T-cell (primary cell): ENCODE measurements around the gene PTPRR. TPM values are rescaled to one million over a fixed set of nuclear protein-coding genes. Genes with fewer than 3 reads are reported as not detected.

Experiments
- ATAC-seq, 4 experiments: fragments of 200-7000 bp in 3 of 4; fragments of 150-1000 bp in 1 of 4; cut with Tn5 transposase; replicated peaks in 1 of 4; 1 replicate in 3 of 4; 2 replicates in 1 of 4; pipeline ENCODE4 v1.10.0; 2021; ENCODE audit warnings: moderate library complexity in 3 of 4, mild to moderate bottlenecking in 2 of 4, moderate number of reproducible peaks in 1 of 4
- CTCF ChIA-PET, 2 donors: fragments of 300-600 bp; sonication (Branson Sonifier 250); formaldehyde crosslinking; loops; one replicate each; lab custom pipeline; 2022; ENCODE audit warnings: antibody characterized with exemption in 2 of 2; lab: Charles Lee
- POLR2A ChIA-PET, 2 donors: fragments of 300-600 bp; sonication (Branson Sonifier 250); formaldehyde crosslinking; loops; one replicate each; lab custom pipeline; 2022; ENCODE audit warnings: antibody characterized with exemption in 2 of 2; lab: Charles Lee
- DNase-seq, 35 experiments: peaks; one replicate each; pipeline versions ENCODE4 v3.0.0 to v3.0.0-alpha.2; 2013 to 2023
- H3K27ac ChIP-seq: one replicate; pipeline ENCODE4 v1.5.1; 2013; ENCODE audit warnings: low read length
- H3K27me3 ChIP-seq, 2 experiments: replicated peaks in 1 of 2; 1 replicate in 1 of 2; 2 replicates in 1 of 2; pipeline versions ENCODE4 v1.6.1 to v1.7.0; 2013; ENCODE audit warnings: low read length in 1 of 2, mixed read lengths in 1 of 2; ENCODE audit not compliant: control insufficient read depth in 2 of 2, insufficient read depth in 2 of 2; ENCODE audit errors: extremely low read depth in 1 of 2
- H3K36me3 ChIP-seq, 2 donors: 1 replicate in 1 of 2; 2 replicates in 1 of 2; pipeline versions ENCODE4 v1.6.1 to v1.7.0; 2013; ENCODE audit warnings: low read length in 1 of 2; ENCODE audit not compliant: control insufficient read depth in 2 of 2, insufficient read depth in 1 of 2; ENCODE audit errors: extremely low read depth in 1 of 2
- H3K4me1 ChIP-seq, 2 experiments: 1 replicate in 1 of 2; 2 replicates in 1 of 2; pipeline versions ENCODE4 v1.6.1 to v1.7.0; 2013; ENCODE audit warnings: low read length in 2 of 2, mixed read lengths in 1 of 2; ENCODE audit not compliant: insufficient read depth in 2 of 2, control insufficient read depth in 1 of 2; ENCODE audit errors: extremely low read depth in 1 of 2
- H3K4me3 ChIP-seq, 2 donors: 1 replicate in 1 of 2; 2 replicates in 1 of 2; pipeline versions ENCODE4 v1.5.1 to v1.7.0; 2013; ENCODE audit warnings: mild to moderate bottlenecking in 2 of 2, low read length in 1 of 2, moderate library complexity in 1 of 2; ENCODE audit not compliant: control insufficient read depth in 1 of 2; ENCODE audit errors: extremely low read depth in 1 of 2
- H3K9me3 ChIP-seq: 2 replicates; pipeline ENCODE4 v1.7.0; 2013
- H3K27ac Mint-ChIP-seq, 2 donors: one replicate each; pipeline ENCODE4 v1.8.0; 2020 to 2021; ENCODE audit warnings: mild to moderate bottlenecking in 2 of 2, mixed read lengths in 2 of 2
- H3K27me3 Mint-ChIP-seq, 2 donors: one replicate each; pipeline ENCODE4 v1.8.0; 2021 to 2022; ENCODE audit warnings: mixed read lengths in 2 of 2
- H3K36me3 Mint-ChIP-seq: one replicate; pipeline ENCODE4 v1.8.0; 2021; ENCODE audit warnings: mixed read lengths
- H3K4me1 Mint-ChIP-seq, 3 donors: one replicate each; pipeline ENCODE4 v1.8.0; 2020 to 2022; ENCODE audit warnings: mixed read lengths in 3 of 3, mild to moderate bottlenecking in 1 of 3
- H3K4me3 Mint-ChIP-seq, 3 donors: one replicate each; pipeline ENCODE4 v1.8.0; 2020 to 2022; ENCODE audit warnings: mild to moderate bottlenecking in 3 of 3, mixed read lengths in 3 of 3, moderate library complexity in 3 of 3
- H3K9me3 Mint-ChIP-seq, 3 donors: one replicate each; pipeline ENCODE4 v1.8.0; 2020 to 2022; ENCODE audit warnings: mixed read lengths in 3 of 3
- WGBS: methylation state at CpG from one replicate; pipeline ENCODE4 v1.1.5; 2013; ENCODE audit warnings: missing lambda C conversion rate; ENCODE audit not compliant: insufficient coverage; 5-methylcytosine and 5-hydroxymethylcytosine counted together
- total RNA-seq, 35 experiments: library from RNA in 6 of 35; stranded (reverse) in 6 of 35; fragments of 120-200 nt in 1 of 35; gene quantifications; one replicate each; pipeline versions ENCODE4 v1.2.1 to v1.2.4 and lab custom pipeline; 2013 to 2026

The PTPRR gene
- total RNA-seq, 5 donors from 2014 or later (not counting 1 experiment from before 2014, with no cell fraction given): not detected

GRCh38 chr12:70692681-70693288 lies 227.8 kb downstream of the PTPRR start:
- Mint-ChIP-seq H3K27ac (no peak overlapping the region), H3K36me3 (no peaks in the 10 kb centered on the region), H3K27me3 (peaks cover 0 to 10% of the 10 kb centered on the region in 2 donors), H3K4me3 (no peak overlapping the region), H3K4me1 (no peaks in the 10 kb centered on the region), H3K9me3 (no peaks in the 10 kb centered on the region)
- Histone ChIP-seq H3K36me3 (no peaks in the 10 kb centered on the region), H3K27ac (no peak overlapping the region), H3K9me3 (no peaks in the 10 kb centered on the region), H3K4me3 (no peak overlapping the region), H3K27me3 (no peaks in the 10 kb centered on the region), H3K4me1 (no peaks in the 10 kb centered on the region)
- CTCF ChIA-PET: interaction anchor here in 1 of 2 donors (0.6 kb wide), 1 partner anchor 230 kb away, joined by 3 read pairs; no protein-coding TSS in a partner anchor
- no peak for DNase-seq
- POLR2A ChIA-PET: no interaction called here
- ATAC-seq: no peak

GRCh38 chr12:70691018-70691672 lies 229.4 kb downstream of the PTPRR start:
- Mint-ChIP-seq H3K4me3 (no peak overlapping the region), H3K4me1 (no peaks in the 10 kb centered on the region), H3K36me3 (no peaks in the 10 kb centered on the region), H3K9me3 (no peaks in the 10 kb centered on the region), H3K27me3 (peaks cover 0 to 11% of the 10 kb centered on the region in 2 donors), H3K27ac (no peak overlapping the region)
- no peak overlapping the region for H3K4me3 ChIP-seq
- H3K36me3 ChIP-seq: no peaks in the 10 kb centered on the region
- no peaks in the 10 kb centered on the region for H3K27me3 ChIP-seq
- WGBS: 74% methylated on average over 3 of the region's 5 CpGs
- ChIA-PET POLR2A (no interaction called here), CTCF (no interaction called here)
- no peaks in the 10 kb centered on the region for H3K9me3 ChIP-seq
- H3K4me1 ChIP-seq: no peaks in the 10 kb centered on the region
- no peak overlapping the region for H3K27ac ChIP-seq
- DNase-seq: no peak
- no peak for ATAC-seq

DNA sequence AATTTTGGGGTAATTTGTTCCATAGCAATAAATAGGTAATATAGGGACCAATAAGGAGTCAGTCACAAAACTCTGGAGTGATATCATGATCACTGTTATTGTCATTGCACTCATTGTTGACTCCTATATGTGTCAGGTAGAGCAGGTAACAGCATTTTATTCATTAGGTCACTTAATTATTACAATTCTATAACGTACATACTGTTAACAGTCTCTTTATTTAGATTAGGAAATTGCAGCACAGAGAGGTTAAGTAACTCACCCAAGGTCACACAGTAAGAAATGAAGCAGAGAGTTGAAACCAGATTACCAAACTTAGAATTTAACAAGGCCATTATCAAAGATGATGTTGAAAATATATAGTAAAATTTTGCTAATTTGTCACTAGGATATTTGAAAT lies 233.6 kb downstream of the PTPRR start:
- Histone ChIP-seq H3K4me3 (no peak overlapping the region), H3K36me3 (no peaks in the 10 kb centered on the region), H3K4me1 (no peaks in the 10 kb centered on the region), H3K27me3 (no peaks in the 10 kb centered on the region), H3K27ac (no peak overlapping the region), H3K9me3 (no peaks in the 10 kb centered on the region)
- ChIA-PET POLR2A (no interaction called here), CTCF (no interaction called here)
- no peaks in the 10 kb centered on the region for H3K9me3 Mint-ChIP-seq
- H3K4me1 Mint-ChIP-seq: no peaks in the 10 kb centered on the region
- H3K4me3 Mint-ChIP-seq: no peak overlapping the region
- no peaks in the 10 kb centered on the region for H3K36me3 Mint-ChIP-seq
- no peak for ATAC-seq
- H3K27me3 Mint-ChIP-seq: peaks cover 2 to 11% of the 10 kb centered on the region in 2 donors
- no peak overlapping the region for H3K27ac Mint-ChIP-seq
- no peak for DNase-seq
- no CpG with 5 or more reads among the region's 1 CpG for WGBS

DNA sequence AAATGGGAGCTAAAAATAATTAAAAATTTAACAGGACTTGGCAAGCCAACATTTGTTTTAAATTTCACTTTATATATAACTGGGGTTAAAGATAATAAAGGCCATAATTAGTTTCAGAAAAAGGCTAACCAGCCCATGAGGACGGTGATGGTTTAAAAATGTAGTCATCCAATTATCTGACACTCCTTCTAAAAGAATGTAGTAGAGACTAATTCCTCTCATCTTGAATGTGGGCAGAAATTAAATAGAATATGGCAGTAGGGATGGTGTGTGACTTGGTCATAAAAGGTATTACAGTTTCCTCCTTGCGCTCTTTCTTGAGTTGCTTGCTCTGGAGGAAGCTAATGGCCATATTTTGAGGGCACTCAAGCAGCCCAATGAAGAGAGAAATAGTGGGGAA lies 234.2 kb downstream of the PTPRR start:
- no peaks in the 10 kb centered on the region for H3K36me3 Mint-ChIP-seq

GRCh38 chr12:70683976-70684375 lies 236.6 kb downstream of the PTPRR start:
- no peaks in the 10 kb centered on the region for H3K36me3 Mint-ChIP-seq
- WGBS: 63% methylated on average over 3 of the region's 3 CpGs
- Histone ChIP-seq H3K4me1 (no peaks in the 10 kb centered on the region), H3K36me3 (no peaks in the 10 kb centered on the region), H3K9me3 (no peaks in the 10 kb centered on the region), H3K4me3 (no peak overlapping the region), H3K27ac (no peak overlapping the region), H3K27me3 (peaks cover 0 to 8% of the 10 kb centered on the region in 2 experiments)
- no peaks in the 10 kb centered on the region for H3K4me1 Mint-ChIP-seq
- ChIA-PET POLR2A (no interaction called here), CTCF (no interaction called here)
- no peak overlapping the region for H3K4me3 Mint-ChIP-seq
- peaks cover 7 to 8% of the 10 kb centered on the region in 2 donors for H3K27me3 Mint-ChIP-seq
- no peak overlapping the region for H3K27ac Mint-ChIP-seq
- H3K9me3 Mint-ChIP-seq: peaks cover 0 to 2% (median 0%) of the 10 kb centered on the region in 3 donors
- no peak for ATAC-seq
- no peak for DNase-seq

More for the DNA sequence above, 234.2 kb downstream of the PTPRR start:
- WGBS: 100% methylated on average over 1 of the region's 2 CpGs
- Mint-ChIP-seq H3K4me1 (no peaks in the 10 kb centered on the region), H3K9me3 (no peaks in the 10 kb centered on the region), H3K27ac (no peak overlapping the region), H3K27me3 (peaks cover 2 to 6% of the 10 kb centered on the region in 2 donors), H3K4me3 (no peak overlapping the region)
- ATAC-seq: no peak
- ChIA-PET CTCF (no interaction called here), POLR2A (no interaction called here)
- DNase-seq: no peak
- Histone ChIP-seq H3K36me3 (no peaks in the 10 kb centered on the region), H3K27ac (no peak overlapping the region), H3K27me3 (peaks cover 0 to 2% of the 10 kb centered on the region in 2 experiments), H3K4me3 (no peak overlapping the region), H3K9me3 (no peaks in the 10 kb centered on the region), H3K4me1 (no peaks in the 10 kb centered on the region)

DNA sequence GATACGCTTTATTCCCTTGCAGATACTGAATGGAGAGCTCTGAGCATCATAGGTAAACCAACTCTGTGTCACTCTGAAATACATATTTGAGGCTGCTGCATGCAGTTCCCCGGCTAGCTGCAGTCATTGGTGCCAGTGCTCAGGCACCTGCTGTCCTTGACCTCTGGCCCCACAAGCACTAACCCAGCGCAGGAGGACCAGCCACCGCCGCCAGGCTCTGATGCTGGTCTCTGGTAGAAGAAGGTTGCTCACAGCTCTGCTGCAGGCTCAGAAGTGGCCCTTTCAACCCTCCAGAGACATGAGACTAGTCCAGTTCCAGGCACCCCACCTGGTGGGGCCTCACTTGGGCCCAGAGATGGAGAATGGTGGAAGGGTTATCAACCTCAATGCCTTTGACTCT lies 248.8 kb downstream of the PTPRR start:
- Histone ChIP-seq H3K36me3 (no peaks in the 10 kb centered on the region), H3K4me1 (no peaks in the 10 kb centered on the region), H3K9me3 (no peaks in the 10 kb centered on the region), H3K27me3 (no peaks in the 10 kb centered on the region), H3K4me3 (no peak overlapping the region), H3K27ac (no peak overlapping the region)
- Mint-ChIP-seq H3K4me1 (no peaks in the 10 kb centered on the region), H3K27ac (no peak overlapping the region), H3K27me3 (peaks cover 2 to 8% of the 10 kb centered on the region in 2 donors), H3K9me3 (peaks cover 0 to 8% (median 2%) of the 10 kb centered on the region in 3 donors), H3K4me3 (no peak overlapping the region), H3K36me3 (no peaks in the 10 kb centered on the region)
- DNase-seq: no peak
- ChIA-PET CTCF (no interaction called here), POLR2A (no interaction called here)
- 100% methylated on average over 4 of the region's 5 CpGs for WGBS
- no peak for ATAC-seq
